Right ventricle myocardium inferior (tissue), 1 donor: ENCODE measurements around the gene ABLIM3. TPM values are rescaled to one million over a fixed set of nuclear protein-coding genes. Genes with fewer than 3 reads are reported as not detected.
"Not testable (repeated sequence)": the region's sequence is repeated elsewhere in the genome, so short reads cannot be mapped to it uniquely, and the experiment has no call there.

Experiments
- ATAC-seq: fragments of 200-7000 bp; cut with Tn5 transposase; one replicate; pipeline ENCODE4 v1.9.1; 2020; ENCODE audit warnings: mild to moderate bottlenecking, moderate library complexity
- DNase-seq: peaks from one replicate; pipeline ENCODE4 v3.0.0; 2021; ENCODE audit errors: missing footprints
- intact Hi-C: fragments of 100-400 bp; cut with DNase I; formaldehyde crosslinking; loops from one replicate; pipeline ENCODE4 v1.11.0; 2022
- total RNA-seq: library from RNA; stranded (reverse); fragmentation: NEBNext Ultra II Directional; extraction: Animal tissue kit (Norgen Biotek cat#: 25700); gene quantifications from one replicate; pipeline ENCODE4 v1.2.1, GENCODE V29; 2021
- donor health status: DM: no; HTN: yes; CAD: no; lungs with severe emphysema.

ABLIM3 gene
- total RNA-seq, 1 donor from 2014 or later: 134 TPM

GRCh38 chr5:149264439-149265067 lies 123.3 kb downstream of the ABLIM3 start:
- DNase-seq: no peak
- ATAC-seq: peak; percentile 18
- intact Hi-C loops: loop anchor here (1.0 to 10.0 kb wide), 4 partner anchors 107 to 300 kb away; no protein-coding TSS in a partner anchor

- ATAC-seq (no peak), DNase-seq (no peak)
- intact Hi-C loops: loop anchor here (1.0 to 10.0 kb wide), 4 partner anchors 106 to 300 kb away; no protein-coding TSS in a partner anchor
These were observed 123.8 kb downstream of the ABLIM3 start for GRCh38 chr5:149265068-149265465.

- intact Hi-C loops: loop anchor here (1.0 to 10.0 kb wide), 4 partner anchors 106 to 299 kb away; no protein-coding TSS in a partner anchor
- DNase-seq (no peak), ATAC-seq (peak; percentile 44)
These were observed 124.3 kb downstream of the ABLIM3 start for GRCh38 chr5:149265597-149265996.

GRCh38 chr5:149267241-149267973 lies 126.1 kb downstream of the ABLIM3 start:
- ATAC-seq (no peak), DNase-seq (no peak)
- intact Hi-C loops: loop anchor here (5.0 to 10.0 kb wide), 2 partner anchors 175 to 297 kb away; no protein-coding TSS in a partner anchor

GRCh38 chr5:149268928-149269557 lies 127.8 kb downstream of the ABLIM3 start:
- no peak for ATAC-seq
- intact Hi-C loops: loop anchor here (5.0 to 10.0 kb wide), 2 partner anchors 173 to 296 kb away; no protein-coding TSS in a partner anchor
- no peak for DNase-seq

- DNase-seq (no peak), ATAC-seq (no peak)
- intact Hi-C loops: no loop called here
These were observed 130.0 kb downstream of the ABLIM3 start for GRCh38 chr5:149271195-149271715.

GRCh38 chr5:149271716-149272563 lies 130.6 kb downstream of the ABLIM3 start, which contains the start of gene AFAP1L1:
TSS of gene AFAP1L1 (plus strand) at chr5:149271859. CDS start at chr5:149271969, 110 bp downstream.
- ATAC-seq (peak; percentile 93), DNase-seq (peak; percentile 87)
- intact Hi-C loops: loop anchor here (1.0 kb wide), 1 partner anchor 47 kb away; no protein-coding TSS in a partner anchor

GRCh38 chr5:149272781-149273180 lies 131.5 kb downstream of the ABLIM3 start:
- not testable (repeated sequence) for ATAC-seq, DNase-seq
- intact Hi-C loops: loop anchor here (1.0 kb wide), 1 partner anchor 47 kb away; no protein-coding TSS in a partner anchor

GRCh38 chr5:149273237-149273636 lies 131.9 kb downstream of the ABLIM3 start:
- ATAC-seq: no peak
- no peak for DNase-seq
- intact Hi-C loops: no loop called here

- intact Hi-C loops: no loop called here
- DNase-seq (no peak), ATAC-seq (no peak)
These were observed 132.7 kb downstream of the ABLIM3 start for GRCh38 chr5:149273950-149274349.

- intact Hi-C loops: no loop called here
- DNase-seq: no peak
- no peak for ATAC-seq
These were observed 133.6 kb downstream of the ABLIM3 start for GRCh38 chr5:149274939-149275338.

GRCh38 chr5:149277801-149278200 lies 136.5 kb downstream of the ABLIM3 start:
- DNase-seq (no peak), ATAC-seq (no peak)
- intact Hi-C loops: loop anchor here (2.0 kb wide), 1 partner anchor 17 kb away; no protein-coding TSS in a partner anchor

GRCh38 chr5:149278451-149279210 lies 137.3 kb downstream of the ABLIM3 start:
- intact Hi-C loops: no loop called here
- no peak for ATAC-seq
- DNase-seq: no peak

- intact Hi-C loops: no loop called here
- DNase-seq: no peak
- ATAC-seq: no peak
These were observed 138.4 kb downstream of the ABLIM3 start for GRCh38 chr5:149279661-149280060.

- intact Hi-C loops: no loop called here
These were observed 138.8 kb downstream of the ABLIM3 start for GRCh38 chr5:149280124-149280523.

GRCh38 chr5:149280802-149281201 lies 139.5 kb downstream of the ABLIM3 start:
- ATAC-seq (peak; percentile 25), DNase-seq (no peak)
- intact Hi-C loops: no loop called here

More at GRCh38 chr5:149280124-149280523, 138.8 kb downstream of the ABLIM3 start:
- DNase-seq: no peak
- no peak for ATAC-seq
